Esophagus muscularis mucosa (tissue), 4 donors: ENCODE data around the gene PAM16. TPM values are rescaled to one million over a fixed set of nuclear protein-coding genes. Genes with fewer than 3 reads are reported as not detected.

Experiments
- DNase-seq: peaks from one replicate; pipeline ENCODE4 v3.0.0-alpha.2; 2017; ENCODE audit errors: extremely low spot score
- H3K27ac ChIP-seq, 4 donors: fragments of 200-600 bp; sonication (generic); replicated peaks in 1 of 4; 1 replicate in 3 of 4; 2 replicates in 1 of 4; pipeline ENCODE4 v1.5.1; 2016 to 2019; ENCODE audit warnings: mild to moderate bottlenecking in 1 of 4
- H3K27me3 ChIP-seq, 4 donors: fragments of 200-600 bp; sonication (generic); one replicate each; pipeline versions ENCODE4 v1.5.1 to v1.6.0; 2016 to 2019
- H3K36me3 ChIP-seq, 4 donors: fragments of 200-600 bp; sonication (generic); one replicate each; pipeline ENCODE4 v1.5.1; 2016 to 2019
- H3K4me1 ChIP-seq, 4 donors: fragments of 200-600 bp; sonication (generic); one replicate each; pipeline ENCODE4 v1.5.1; 2016 to 2019
- H3K4me3 ChIP-seq, 4 donors: fragments of 200-600 bp; sonication (generic); 1 replicate in 2 of 4; 2 replicates in 2 of 4; pipeline ENCODE4 v1.5.1; 2016 to 2019; ENCODE audit warnings: mild to moderate bottlenecking in 4 of 4, moderate library complexity in 1 of 4
- H3K9me3 ChIP-seq, 4 donors: fragments of 200-600 bp; sonication (generic); 1 replicate in 3 of 4; 2 replicates in 1 of 4; pipeline ENCODE4 v1.5.1; 2016 to 2019
- CTCF ChIP-seq, 3 experiments: fragments of 200-600 bp in 2 of 3; fragments of 450-650 bp in 1 of 3; sonication (generic) in 2 of 3; IDR thresholded peaks; one replicate each; pipeline ENCODE4 v1.5.1; 2017 to 2019; ENCODE audit warnings: antibody characterized with exemption in 3 of 3, mild to moderate bottlenecking in 2 of 3, moderate library complexity in 1 of 3
- EP300 ChIP-seq: sonication (generic); formaldehyde crosslinking; IDR thresholded peaks from one replicate; pipeline ENCODE4 v1.6.1; 2017; ENCODE audit warnings: antibody characterized with exemption
- POLR2A ChIP-seq: fragments of 450-650 bp; IDR thresholded peaks from one replicate; pipeline ENCODE4 v1.6.1; 2017; ENCODE audit warnings: antibody characterized with exemption, moderate library complexity, mild to moderate bottlenecking, low read depth
- POLR2AphosphoS5 ChIP-seq, 2 donors: sonication (generic); formaldehyde crosslinking; IDR thresholded peaks; one replicate each; pipeline ENCODE4 v1.6.1; 2017; ENCODE audit warnings: antibody characterized with exemption in 2 of 2
- WGBS: methylation state at CpG from one replicate; pipeline ENCODE4 v1.1.5; 2018; 5-methylcytosine and 5-hydroxymethylcytosine counted together
- intact Hi-C: fragments of 100-400 bp; cut with DNase I; formaldehyde crosslinking; loops from one replicate; pipeline ENCODE4 v1.15.1; 2023
- total RNA-seq, 4 donors: library from RNA; depleted of rRNA; stranded (reverse); fragments of >200 nt; gene quantifications; one replicate each; pipeline versions ENCODE4 v1.1.0 to v1.2.1, GENCODE V29; 2016

The PAM16 gene
- total RNA-seq, 4 donors from 2014 or later, result 24.5 to 44.1 (median 40.2) TPM

- Histone ChIP-seq H3K4me3 (no peak overlapping the region), H3K27me3 (no peaks in the 10 kb centered on the region), H3K27ac (peak overlapping the region; percentile 20 to 67 (median 66)), H3K9me3 (no peaks in the 10 kb centered on the region), H3K4me1 (peaks cover 27 to 48% (median 37%) of the 10 kb centered on the region in 4 donors), H3K36me3 (peaks cover 6 to 68% (median 50%) of the 10 kb centered on the region in 4 donors)
- DNase-seq, result no peak
- WGBS, result 40% methylated on average over 18 of the region's 27 CpGs
- intact Hi-C loops, result no loop called here
- no peak for TF ChIP-seq EP300
- TF ChIP-seq POLR2AphosphoS5 (IDR thresholded peaks at IDR 0.05), result peak in 1 of 2 donors; percentile 20
- no peak for TF ChIP-seq CTCF (IDR thresholded peaks at IDR 0.05)
Measured at GRCh38 chr16:4392382-4393239, 41.5 kb upstream of the PAM16 start.

GRCh38 chr16:4391631-4392381 lies 40.7 kb upstream of the PAM16 start:
- no peak for DNase-seq
- H3K9me3 ChIP-seq, result no peaks in the 10 kb centered on the region
- no peak for TF ChIP-seq CTCF (IDR thresholded peaks at IDR 0.05)
- no peak for TF ChIP-seq EP300
- TF ChIP-seq POLR2A, result no peak
- H3K27me3 ChIP-seq, result no peaks in the 10 kb centered on the region
- no peak overlapping the region for H3K4me3 ChIP-seq
- peak overlapping the region in 2 of 4 donors; percentile 20 to 67 for H3K27ac ChIP-seq
- peaks cover 6 to 69% (median 54%) of the 10 kb centered on the region in 4 donors for H3K36me3 ChIP-seq
- H3K4me1 ChIP-seq, result peaks cover 28 to 56% (median 44%) of the 10 kb centered on the region in 4 donors
- WGBS, result 85% methylated on average over 11 of the region's 22 CpGs
- intact Hi-C loops, result no loop called here

- Histone ChIP-seq H3K9me3 (no peaks in the 10 kb centered on the region), H3K27me3 (no peaks in the 10 kb centered on the region), H3K4me1 (peaks cover 31 to 66% (median 49%) of the 10 kb centered on the region in 4 donors), H3K27ac (no peak overlapping the region), H3K36me3 (peaks cover 6 to 79% (median 50%) of the 10 kb centered on the region in 4 donors), H3K4me3 (no peak overlapping the region)
- no peak for DNase-seq
- 91% methylated on average over 13 of the region's 18 CpGs for WGBS
- TF ChIP-seq EP300 (no peak), CTCF (IDR thresholded peaks at IDR 0.05) (no peak), POLR2A (no peak), POLR2AphosphoS5 (IDR thresholded peaks at IDR 0.05) (no peak)
- intact Hi-C loops, result no loop called here
Measured at GRCh38 chr16:4390266-4391260, 39.4 kb upstream of the PAM16 start.
